ENCODE data around the gene SMAD3. TPM values are rescaled to one million over a fixed set of nuclear protein-coding genes. Genes with fewer than 3 reads are reported as not detected.

The SMAD3 gene
- total RNA-seq, 2 experiments from 2014 or later, result 41.2 to 77.8 TPM

DNA sequence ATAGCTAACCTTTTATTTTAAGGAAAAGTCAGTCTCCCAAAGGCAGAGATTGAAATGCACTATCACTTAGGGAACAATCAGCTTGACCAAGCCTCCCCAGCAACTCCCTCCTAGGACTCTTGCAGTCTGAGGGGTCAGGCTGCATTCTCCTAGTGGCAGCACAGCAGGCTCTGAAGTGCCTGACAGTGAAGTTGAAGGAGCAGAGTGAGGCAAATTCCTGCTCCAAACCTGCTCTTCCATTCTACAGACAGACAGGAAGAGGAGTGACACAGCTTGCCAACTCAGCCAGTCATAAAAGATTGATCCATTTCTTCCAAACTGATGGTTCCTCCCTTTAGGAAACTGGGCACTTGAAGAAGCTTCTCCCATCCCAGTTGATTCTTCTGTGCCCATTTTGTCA is 43.9 kb upstream of the SMAD3 start:
- no peaks in the 10 kb centered on the region for H4K20me1 ChIP-seq (ENCODE audit: insufficient read depth, low read length)
- ChIA-PET CTCF (ENCODE audit: unreplicated experiment) (no interaction called here), POLR2A (interaction anchor here (1.0 to 1.4 kb wide), 2 partner anchors 10 to 16 kb away, joined by 3 to 4 read pairs; no protein-coding TSS in a partner anchor)
- no peak overlapping the region for H3K4me2 ChIP-seq (ENCODE audit: low read length)
- TF ChIP-seq, protein P1, sequence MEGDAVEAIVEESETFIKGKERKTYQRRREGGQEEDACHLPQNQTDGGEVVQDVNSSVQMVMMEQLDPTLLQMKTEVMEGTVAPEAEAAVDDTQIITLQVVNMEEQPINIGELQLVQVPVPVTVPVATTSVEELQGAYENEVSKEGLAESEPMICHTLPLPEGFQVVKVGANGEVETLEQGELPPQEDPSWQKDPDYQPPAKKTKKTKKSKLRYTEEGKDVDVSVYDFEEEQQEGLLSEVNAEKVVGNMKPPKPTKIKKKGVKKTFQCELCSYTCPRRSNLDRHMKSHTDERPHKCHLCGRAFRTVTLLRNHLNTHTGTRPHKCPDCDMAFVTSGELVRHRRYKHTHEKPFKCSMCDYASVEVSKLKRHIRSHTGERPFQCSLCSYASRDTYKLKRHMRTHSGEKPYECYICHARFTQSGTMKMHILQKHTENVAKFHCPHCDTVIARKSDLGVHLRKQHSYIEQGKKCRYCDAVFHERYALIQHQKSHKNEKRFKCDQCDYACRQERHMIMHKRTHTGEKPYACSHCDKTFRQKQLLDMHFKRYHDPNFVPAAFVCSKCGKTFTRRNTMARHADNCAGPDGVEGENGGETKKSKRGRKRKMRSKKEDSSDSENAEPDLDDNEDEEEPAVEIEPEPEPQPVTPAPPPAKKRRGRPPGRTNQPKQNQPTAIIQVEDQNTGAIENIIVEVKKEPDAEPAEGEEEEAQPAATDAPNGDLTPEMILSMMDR (conservative IDR thresholded peaks at IDR 0.05; ENCODE audit: low read length), result no peak
- no peak for TF ChIP-seq EZH2phosphoT487 (IDR thresholded peaks at IDR 0.05; ENCODE audit: borderline replicate concordance, low read depth, low read length)
- no peak for DNase-seq (ENCODE audit: low spot score)
- no peaks in the 10 kb centered on the region for H3K9me2 ChIP-seq (ENCODE audit: insufficient read depth, low read length)
- no TSS peak for BruUV-seq (replicated peaks)
- intact Hi-C loops (cut with micrococcal nuclease; ENCODE audit: unreplicated experiment), result no loop called here
- no peaks in the 10 kb centered on the region for H3K9me3 ChIP-seq (ENCODE audit: low read length)
- H3K4me3 ChIP-seq (ENCODE audit: low read depth, low read length, poor library complexity, severe bottlenecking), result no peak overlapping the region
- H3K27ac ChIP-seq (ENCODE audit: low read depth, low read length, poor library complexity, severe bottlenecking), result no peak overlapping the region
- H3K4me1 ChIP-seq (ENCODE audit: insufficient read depth, low read length, poor library complexity, severe bottlenecking), result no peaks in the 10 kb centered on the region
- H3K79me2 ChIP-seq (ENCODE audit: insufficient read depth, low read depth, low read length), result no peaks in the 10 kb centered on the region
- no peaks in the 10 kb centered on the region for H3K36me3 ChIP-seq (ENCODE audit: insufficient read depth, low read length)
- H2AFZ ChIP-seq (ENCODE audit: low read length), result no peak overlapping the region

DNA sequence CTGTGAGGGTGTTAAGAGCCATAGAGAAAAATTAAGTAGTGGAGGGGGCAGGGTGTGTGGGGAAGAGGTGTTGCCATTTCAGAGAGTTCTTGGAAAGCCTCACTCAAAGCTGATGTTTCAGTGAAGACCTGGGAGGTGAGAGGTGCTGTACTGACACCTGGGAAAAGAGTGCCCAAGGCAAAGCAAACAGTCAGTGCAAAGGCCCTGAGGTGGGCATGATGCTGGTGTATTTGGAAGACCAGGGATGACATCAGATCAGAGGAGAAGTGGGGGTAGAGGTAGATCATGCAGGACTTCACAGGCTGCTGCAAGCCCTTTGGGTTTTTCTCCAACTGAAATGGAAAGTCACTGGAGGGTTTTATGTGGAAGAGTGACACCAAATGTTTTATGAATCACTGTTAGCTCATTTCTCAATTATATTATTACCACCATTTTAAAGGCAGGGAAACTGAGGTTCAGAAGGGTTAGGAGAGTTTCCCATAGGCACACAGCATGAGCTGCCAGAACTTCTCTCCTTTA is 42.8 kb upstream of the SMAD3 start:
- Histone ChIP-seq H3K9me2 (ENCODE audit: insufficient read depth, low read length) (no peaks in the 10 kb centered on the region), H4K20me1 (ENCODE audit: insufficient read depth, low read length) (no peaks in the 10 kb centered on the region), H3K9me3 (ENCODE audit: low read length) (no peaks in the 10 kb centered on the region), H2AFZ (ENCODE audit: low read length) (no peak overlapping the region), H3K4me2 (ENCODE audit: low read length) (no peak overlapping the region), H3K79me2 (ENCODE audit: insufficient read depth, low read depth, low read length) (no peaks in the 10 kb centered on the region), H3K4me3 (ENCODE audit: low read depth, low read length, poor library complexity, severe bottlenecking) (no peak overlapping the region), H3K36me3 (ENCODE audit: insufficient read depth, low read length) (no peaks in the 10 kb centered on the region), H3K4me1 (ENCODE audit: insufficient read depth, low read length, poor library complexity, severe bottlenecking) (no peaks in the 10 kb centered on the region), H3K27ac (ENCODE audit: low read depth, low read length, poor library complexity, severe bottlenecking) (no peak overlapping the region)
- no peak for DNase-seq (ENCODE audit: low spot score)
- CTCF ChIA-PET (ENCODE audit: unreplicated experiment), result no interaction called here
- no TSS peak for BruUV-seq (replicated peaks)
- POLR2A ChIA-PET, result interaction anchor here (1.0 kb wide), 1 partner anchor 15 kb away, joined by 3 read pairs; no protein-coding TSS in a partner anchor
- TF ChIP-seq, protein P1 (conservative IDR thresholded peaks at IDR 0.05; ENCODE audit: low read length), result no peak
- TF ChIP-seq EZH2phosphoT487 (IDR thresholded peaks at IDR 0.05; ENCODE audit: borderline replicate concordance, low read depth, low read length), result no peak
- intact Hi-C loops (cut with micrococcal nuclease; ENCODE audit: unreplicated experiment), result no loop called here

DNA sequence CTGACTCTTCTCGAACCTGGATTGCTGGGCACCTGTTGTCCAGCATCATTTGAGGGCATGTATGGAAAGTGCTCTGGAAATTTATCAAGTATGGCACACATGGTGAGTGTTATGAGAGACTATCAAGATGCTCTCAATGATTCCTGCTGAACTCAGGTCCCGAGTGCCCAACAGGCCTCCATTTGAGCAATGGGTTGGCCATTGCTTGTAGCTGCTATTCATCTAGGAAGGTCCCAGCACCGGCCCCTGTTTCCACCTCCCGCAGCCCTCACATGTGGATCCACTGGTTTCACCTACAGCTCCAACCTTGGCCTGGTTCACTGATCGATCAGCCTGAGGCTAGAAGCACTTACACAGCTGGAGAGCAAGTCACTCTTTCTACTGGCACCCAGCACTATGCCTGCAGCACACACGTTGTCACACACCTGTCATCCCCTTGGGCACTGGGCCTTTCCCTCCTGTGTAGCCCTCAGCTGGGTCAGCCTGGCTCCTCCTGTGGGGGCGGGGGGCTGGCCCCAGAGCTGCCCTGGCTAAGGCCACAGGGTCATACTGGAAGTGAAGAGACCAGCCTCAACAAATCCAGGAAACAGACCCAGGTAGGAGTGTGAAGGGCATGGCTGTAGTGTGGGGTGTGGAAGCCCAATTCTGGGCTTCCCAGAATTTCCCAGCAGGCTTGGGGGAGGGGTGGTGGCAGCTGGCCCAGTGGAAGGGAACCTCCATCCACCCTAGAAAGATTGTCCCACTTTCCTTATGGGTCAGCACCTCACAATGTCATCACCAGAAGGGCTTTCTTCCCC is 41.7 kb upstream of the SMAD3 start:
- POLR2A ChIA-PET, result no interaction called here
- Histone ChIP-seq H4K20me1 (ENCODE audit: insufficient read depth, low read length) (no peaks in the 10 kb centered on the region), H2AFZ (ENCODE audit: low read length) (no peak overlapping the region), H3K9me3 (ENCODE audit: low read length) (no peaks in the 10 kb centered on the region), H3K4me3 (ENCODE audit: low read depth, low read length, poor library complexity, severe bottlenecking) (no peak overlapping the region), H3K9me2 (ENCODE audit: insufficient read depth, low read length) (no peaks in the 10 kb centered on the region), H3K79me2 (ENCODE audit: insufficient read depth, low read depth, low read length) (no peaks in the 10 kb centered on the region), H3K36me3 (ENCODE audit: insufficient read depth, low read length) (no peaks in the 10 kb centered on the region), H3K27ac (ENCODE audit: low read depth, low read length, poor library complexity, severe bottlenecking) (no peak overlapping the region), H3K4me2 (ENCODE audit: low read length) (no peak overlapping the region), H3K4me1 (ENCODE audit: insufficient read depth, low read length, poor library complexity, severe bottlenecking) (no peaks in the 10 kb centered on the region)
- CTCF ChIA-PET (ENCODE audit: unreplicated experiment), result no interaction called here
- intact Hi-C loops (cut with micrococcal nuclease; ENCODE audit: unreplicated experiment), result no loop called here
- TF ChIP-seq EZH2phosphoT487 (IDR thresholded peaks at IDR 0.05; ENCODE audit: borderline replicate concordance, low read depth, low read length), result no peak
- TF ChIP-seq, protein P1 (conservative IDR thresholded peaks at IDR 0.05; ENCODE audit: low read length), result no peak
- no peak for DNase-seq (ENCODE audit: low spot score)
- BruUV-seq (replicated peaks), result no TSS peak
